Measurements from ENCODE around the gene TEDC1.

Gene TEDC1

DNA sequence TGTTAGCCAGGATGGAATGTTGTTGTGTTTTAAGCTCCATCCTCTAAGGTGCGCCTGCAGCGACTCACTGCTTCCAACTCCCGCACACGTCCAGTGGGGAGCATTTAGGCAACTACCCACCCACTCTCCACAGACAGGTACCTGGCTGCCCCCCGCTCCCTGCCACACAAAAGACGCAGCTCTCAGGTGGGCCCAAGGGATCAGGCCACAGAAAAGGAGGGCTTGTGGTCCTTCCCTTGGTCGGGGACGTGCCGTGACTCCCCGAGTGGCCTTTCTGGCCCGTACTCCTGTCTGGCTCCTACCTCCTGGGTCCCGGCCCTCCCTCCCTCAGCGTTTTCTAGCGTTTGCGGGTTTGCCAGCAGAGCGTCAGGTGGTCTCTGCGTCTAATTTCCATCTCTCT lies 16.2 kb downstream of the TEDC1 start (continued):
- TF ChIP-seq TSHZ2 (CRISPR knock-in tag; IDR thresholded peaks at IDR 0.05), result no peak
- no peak for TF ChIP-seq ZNF8 (CRISPR knock-in tag; IDR thresholded peaks at IDR 0.05)
- no peak for TF ChIP-seq ISL1 (CRISPR knock-in tag; IDR thresholded peaks at IDR 0.05)
- TF ChIP-seq, protein P1, sequence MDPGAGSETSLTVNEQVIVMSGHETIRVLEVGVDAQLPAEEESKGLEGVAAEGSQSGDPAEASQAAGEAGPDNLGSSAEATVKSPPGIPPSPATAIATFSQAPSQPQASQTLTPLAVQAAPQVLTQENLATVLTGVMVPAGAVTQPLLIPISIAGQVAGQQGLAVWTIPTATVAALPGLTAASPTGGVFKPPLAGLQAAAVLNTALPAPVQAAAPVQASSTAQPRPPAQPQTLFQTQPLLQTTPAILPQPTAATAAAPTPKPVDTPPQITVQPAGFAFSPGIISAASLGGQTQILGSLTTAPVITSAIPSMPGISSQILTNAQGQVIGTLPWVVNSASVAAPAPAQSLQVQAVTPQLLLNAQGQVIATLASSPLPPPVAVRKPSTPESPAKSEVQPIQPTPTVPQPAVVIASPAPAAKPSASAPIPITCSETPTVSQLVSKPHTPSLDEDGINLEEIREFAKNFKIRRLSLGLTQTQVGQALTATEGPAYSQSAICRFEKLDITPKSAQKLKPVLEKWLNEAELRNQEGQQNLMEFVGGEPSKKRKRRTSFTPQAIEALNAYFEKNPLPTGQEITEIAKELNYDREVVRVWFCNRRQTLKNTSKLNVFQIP (CRISPR knock-in tag; IDR thresholded peaks at IDR 0.05; ENCODE audit: borderline replicate concordance, low read depth), result no peak

- no peak for ATAC-seq
Observed at GRCh38 chr14:105508069-105508468, 17.0 kb downstream of the TEDC1 start.

GRCh38 chr14:105508601-105509000 lies 17.6 kb downstream of the TEDC1 start:
- no peak for ATAC-seq
- no peak for TF ChIP-seq ZFP3 (CRISPR knock-in tag; IDR thresholded peaks at IDR 0.05)
- no peak for TF ChIP-seq PPARA (CRISPR knock-in tag; IDR thresholded peaks at IDR 0.05; ENCODE audit: borderline replicate concordance)
- no peak for TF ChIP-seq OSR1 (CRISPR knock-in tag; IDR thresholded peaks at IDR 0.05)
- no peak for TF ChIP-seq ZFP30 (CRISPR knock-in tag; IDR thresholded peaks at IDR 0.05)
- TF ChIP-seq, protein P1 (CRISPR knock-in tag; IDR thresholded peaks at IDR 0.05; ENCODE audit: borderline replicate concordance, low read depth), result no peak

More at GRCh38 chr14:105508069-105508468, 17.0 kb downstream of the TEDC1 start:
- no peak for TF ChIP-seq ISL1 (CRISPR knock-in tag; IDR thresholded peaks at IDR 0.05)
- TF ChIP-seq ZNF70 (CRISPR knock-in tag; IDR thresholded peaks at IDR 0.05), result no peak
- no peak for TF ChIP-seq ZFP30 (CRISPR knock-in tag; IDR thresholded peaks at IDR 0.05)
- no peak for TF ChIP-seq ARNTL (CRISPR knock-in tag; IDR thresholded peaks at IDR 0.05; ENCODE audit: borderline replicate concordance, low read depth)
- no peak for TF ChIP-seq RARB (CRISPR knock-in tag; IDR thresholded peaks at IDR 0.05)
- no peak for TF ChIP-seq ZC3H10 (CRISPR knock-in tag; IDR thresholded peaks at IDR 0.05)
- no peak for TF ChIP-seq ESRRG (CRISPR knock-in tag; IDR thresholded peaks at IDR 0.05)
- TF ChIP-seq, protein P2, sequence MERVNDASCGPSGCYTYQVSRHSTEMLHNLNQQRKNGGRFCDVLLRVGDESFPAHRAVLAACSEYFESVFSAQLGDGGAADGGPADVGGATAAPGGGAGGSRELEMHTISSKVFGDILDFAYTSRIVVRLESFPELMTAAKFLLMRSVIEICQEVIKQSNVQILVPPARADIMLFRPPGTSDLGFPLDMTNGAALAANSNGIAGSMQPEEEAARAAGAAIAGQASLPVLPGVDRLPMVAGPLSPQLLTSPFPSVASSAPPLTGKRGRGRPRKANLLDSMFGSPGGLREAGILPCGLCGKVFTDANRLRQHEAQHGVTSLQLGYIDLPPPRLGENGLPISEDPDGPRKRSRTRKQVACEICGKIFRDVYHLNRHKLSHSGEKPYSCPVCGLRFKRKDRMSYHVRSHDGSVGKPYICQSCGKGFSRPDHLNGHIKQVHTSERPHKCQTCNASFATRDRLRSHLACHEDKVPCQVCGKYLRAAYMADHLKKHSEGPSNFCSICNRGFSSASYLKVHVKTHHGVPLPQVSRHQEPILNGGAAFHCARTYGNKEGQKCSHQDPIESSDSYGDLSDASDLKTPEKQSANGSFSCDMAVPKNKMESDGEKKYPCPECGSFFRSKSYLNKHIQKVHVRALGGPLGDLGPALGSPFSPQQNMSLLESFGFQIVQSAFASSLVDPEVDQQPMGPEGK (CRISPR knock-in tag; IDR thresholded peaks at IDR 0.05; ENCODE audit: borderline replicate concordance), result no peak
- no peak for TF ChIP-seq ZFP3 (CRISPR knock-in tag; IDR thresholded peaks at IDR 0.05)
- TF ChIP-seq OSR1 (CRISPR knock-in tag; IDR thresholded peaks at IDR 0.05), result no peak
- no peak for TF ChIP-seq TOX (CRISPR knock-in tag; IDR thresholded peaks at IDR 0.05; ENCODE audit: borderline replicate concordance)
- TF ChIP-seq PPARA (CRISPR knock-in tag; IDR thresholded peaks at IDR 0.05; ENCODE audit: borderline replicate concordance), result no peak
- no peak for TF ChIP-seq CSDC2 (CRISPR knock-in tag; IDR thresholded peaks at IDR 0.05)
- TF ChIP-seq TSHZ2 (CRISPR knock-in tag; IDR thresholded peaks at IDR 0.05), result no peak
- TF ChIP-seq ZNF565 (CRISPR knock-in tag; conservative IDR thresholded peaks at IDR 0.05; ENCODE audit: low read depth), result no peak
- TF ChIP-seq, protein P3, sequence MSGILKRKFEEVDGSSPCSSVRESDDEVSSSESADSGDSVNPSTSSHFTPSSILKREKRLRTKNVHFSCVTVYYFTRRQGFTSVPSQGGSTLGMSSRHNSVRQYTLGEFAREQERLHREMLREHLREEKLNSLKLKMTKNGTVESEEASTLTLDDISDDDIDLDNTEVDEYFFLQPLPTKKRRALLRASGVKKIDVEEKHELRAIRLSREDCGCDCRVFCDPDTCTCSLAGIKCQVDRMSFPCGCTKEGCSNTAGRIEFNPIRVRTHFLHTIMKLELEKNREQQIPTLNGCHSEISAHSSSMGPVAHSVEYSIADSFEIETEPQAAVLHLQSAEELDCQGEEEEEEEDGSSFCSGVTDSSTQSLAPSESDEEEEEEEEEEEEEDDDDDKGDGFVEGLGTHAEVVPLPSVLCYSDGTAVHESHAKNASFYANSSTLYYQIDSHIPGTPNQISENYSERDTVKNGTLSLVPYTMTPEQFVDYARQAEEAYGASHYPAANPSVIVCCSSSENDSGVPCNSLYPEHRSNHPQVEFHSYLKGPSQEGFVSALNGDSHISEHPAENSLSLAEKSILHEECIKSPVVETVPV (CRISPR knock-in tag; IDR thresholded peaks at IDR 0.05), result no peak

Measured in SK-N-SH treated with all-trans-retinoic acid at 6 μM for 48 hours (cell line).